Gastroesophageal sphincter (tissue), 4 donors: ENCODE data around the gene ZNF705A. TPM values are rescaled to one million over a fixed set of nuclear protein-coding genes. Genes with fewer than 3 reads are reported as not detected.
"Not testable (repeated sequence)": the region's sequence is repeated elsewhere in the genome, so short reads cannot be mapped to it uniquely, and the experiment has no call there.

Experiments
- ATAC-seq: fragments of 150-250 bp; one replicate; pipeline ENCODE4 v1.9.1; 2016; ENCODE audit warnings: mild to moderate bottlenecking, moderate library complexity
- H3K27ac ChIP-seq, 4 donors: fragments of 200-600 bp; sonication (generic) in 3 of 4; 1 replicate in 3 of 4; 2 replicates in 1 of 4; pipeline ENCODE4 v1.5.1; 2016 to 2019
- H3K27me3 ChIP-seq: fragments of 200-600 bp; sonication (generic); one replicate; pipeline ENCODE4 v1.5.1; 2019
- H3K36me3 ChIP-seq, 2 donors: fragments of 200-600 bp; sonication (generic); one replicate each; pipeline ENCODE4 v1.5.1; 2019; ENCODE audit warnings: control low read depth in 1 of 2
- H3K4me1 ChIP-seq, 3 donors: fragments of 200-600 bp; sonication (generic); 1 replicate in 2 of 3; 2 replicates in 1 of 3; pipeline ENCODE4 v1.5.1; 2016 to 2019; ENCODE audit warnings: control low read depth in 2 of 3
- H3K4me3 ChIP-seq, 2 donors: fragments of 200-600 bp; sonication (generic); one replicate each; pipeline ENCODE4 v1.5.1; 2019; ENCODE audit warnings: mild to moderate bottlenecking in 1 of 2, moderate library complexity in 1 of 2
- H3K9me3 ChIP-seq, 3 donors: fragments of 200-600 bp; sonication (generic); one replicate each; pipeline ENCODE4 v1.5.1; 2017 to 2019; ENCODE audit warnings: control low read depth in 2 of 3
- EP300 ChIP-seq: sonication (generic); formaldehyde crosslinking; IDR thresholded peaks from one replicate; pipeline ENCODE4 v1.6.1; 2017; ENCODE audit warnings: antibody characterized with exemption, mild to moderate bottlenecking
- POLR2A ChIP-seq, 2 donors: fragments of 450-650 bp; IDR thresholded peaks; one replicate each; pipeline ENCODE4 v1.6.1; 2017; ENCODE audit warnings: antibody characterized with exemption in 2 of 2, mild to moderate bottlenecking in 2 of 2, moderate library complexity in 1 of 2
- POLR2AphosphoS5 ChIP-seq: sonication (generic); formaldehyde crosslinking; IDR thresholded peaks from one replicate; pipeline ENCODE4 v1.6.1; 2017; ENCODE audit warnings: antibody characterized with exemption
- WGBS, 2 donors: methylation state at CpG; one replicate each; pipeline ENCODE4 v1.1.5; 2018; ENCODE audit warnings: low coverage in 1 of 2; 5-methylcytosine and 5-hydroxymethylcytosine counted together
- total RNA-seq, 4 donors: library from RNA; depleted of rRNA; stranded (reverse); fragments of >200 nt; gene quantifications; one replicate each; pipeline ENCODE4 v1.1.0, GENCODE V29; 2016
- TF ChIP-seq, protein P1 (sequence below), 4 experiments: fragments of 200-600 bp in 2 of 4; fragments of 450-650 bp in 2 of 4; sonication (generic) in 1 of 4; IDR thresholded peaks; one replicate each; pipeline ENCODE4 v1.5.1; 2017 to 2019; ENCODE audit warnings: antibody characterized with exemption in 4 of 4, mild to moderate bottlenecking in 2 of 4, moderate library complexity in 2 of 4

Gene ZNF705A
- total RNA-seq, 4 donors from 2014 or later, result not detected

GRCh38 chr12:8146442-8146771 is 10.4 kb upstream of the ZNF705A start:
- Histone ChIP-seq H3K27me3 (no peaks in the 10 kb centered on the region), H3K4me3 (peak overlapping the region in 1 of 2 donors; percentile 29), H3K9me3 (no peaks in the 10 kb centered on the region), H3K27ac (peak overlapping the region in 3 of 4 donors; percentile 22 to 24 (median 24)), H3K36me3 (peaks cover 0 to 11% of the 10 kb centered on the region in 2 donors), H3K4me1 (peaks cover 0 to 16% (median 0%) of the 10 kb centered on the region in 3 donors)
- TF ChIP-seq EP300 (no peak), POLR2A (IDR thresholded peaks at IDR 0.05) (no peak), POLR2AphosphoS5 (no peak)
- TF ChIP-seq, protein P1, sequence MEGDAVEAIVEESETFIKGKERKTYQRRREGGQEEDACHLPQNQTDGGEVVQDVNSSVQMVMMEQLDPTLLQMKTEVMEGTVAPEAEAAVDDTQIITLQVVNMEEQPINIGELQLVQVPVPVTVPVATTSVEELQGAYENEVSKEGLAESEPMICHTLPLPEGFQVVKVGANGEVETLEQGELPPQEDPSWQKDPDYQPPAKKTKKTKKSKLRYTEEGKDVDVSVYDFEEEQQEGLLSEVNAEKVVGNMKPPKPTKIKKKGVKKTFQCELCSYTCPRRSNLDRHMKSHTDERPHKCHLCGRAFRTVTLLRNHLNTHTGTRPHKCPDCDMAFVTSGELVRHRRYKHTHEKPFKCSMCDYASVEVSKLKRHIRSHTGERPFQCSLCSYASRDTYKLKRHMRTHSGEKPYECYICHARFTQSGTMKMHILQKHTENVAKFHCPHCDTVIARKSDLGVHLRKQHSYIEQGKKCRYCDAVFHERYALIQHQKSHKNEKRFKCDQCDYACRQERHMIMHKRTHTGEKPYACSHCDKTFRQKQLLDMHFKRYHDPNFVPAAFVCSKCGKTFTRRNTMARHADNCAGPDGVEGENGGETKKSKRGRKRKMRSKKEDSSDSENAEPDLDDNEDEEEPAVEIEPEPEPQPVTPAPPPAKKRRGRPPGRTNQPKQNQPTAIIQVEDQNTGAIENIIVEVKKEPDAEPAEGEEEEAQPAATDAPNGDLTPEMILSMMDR (IDR thresholded peaks at IDR 0.05), result no peak
- WGBS, 2 donors, result 20% methylated on average over 1 of the region's 4 CpGs; no CpG with 5 or more reads in 1 of the 2 donors
- ATAC-seq, result no peak

DNA sequence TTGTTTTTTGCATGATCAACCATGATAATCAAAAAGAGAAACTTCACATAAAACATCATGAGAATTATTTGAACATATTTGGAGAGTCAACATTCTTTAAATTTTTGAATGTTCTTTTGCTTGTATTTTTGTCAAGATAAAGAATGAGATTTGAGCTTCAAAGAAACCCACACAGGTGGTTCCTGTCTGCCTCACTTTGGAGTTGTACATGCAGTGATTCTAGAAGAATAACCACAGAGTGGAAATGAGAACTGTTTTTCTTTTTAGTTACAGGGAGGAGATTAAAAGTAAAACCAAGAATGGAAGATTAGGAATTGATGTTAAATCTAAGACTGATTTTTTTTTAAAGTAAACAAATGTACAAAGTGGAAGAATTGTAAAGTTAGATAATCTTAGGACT is 2.3 kb upstream of the ZNF705A start:
- H3K27me3 ChIP-seq, result no peaks in the 10 kb centered on the region
- no peak for ATAC-seq
- H3K36me3 ChIP-seq, result no peaks in the 10 kb centered on the region
- TF ChIP-seq POLR2AphosphoS5 (no peak), EP300 (no peak), POLR2A (IDR thresholded peaks at IDR 0.05) (no peak)
- TF ChIP-seq, protein P1 (IDR thresholded peaks at IDR 0.05), result no peak
- no peaks in the 10 kb centered on the region for H3K9me3 ChIP-seq
- H3K27ac ChIP-seq, result no peak overlapping the region
- H3K4me1 ChIP-seq, result no peaks in the 10 kb centered on the region
- H3K4me3 ChIP-seq, result no peak overlapping the region

DNA sequence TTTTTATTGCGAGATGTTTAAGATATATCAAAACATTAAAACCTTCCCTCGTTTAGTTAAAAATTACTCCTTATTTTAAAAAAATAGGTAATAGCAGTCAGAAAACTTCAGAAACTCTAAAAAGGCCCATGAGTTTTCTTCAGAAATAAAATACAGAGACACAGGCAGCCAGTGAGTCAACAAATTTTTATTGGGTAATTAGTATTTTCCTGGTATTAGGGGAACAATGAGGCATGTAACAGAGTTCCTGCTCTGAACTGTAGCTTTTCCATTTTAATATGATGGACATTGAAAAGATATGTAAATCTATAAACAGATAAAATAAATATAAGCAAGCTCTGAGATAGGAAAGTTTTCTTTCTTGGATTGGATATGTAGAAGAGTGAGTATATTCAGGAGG is 399 bp upstream of the ZNF705A start:
- H3K27ac ChIP-seq, result no peak overlapping the region
- no peaks in the 10 kb centered on the region for H3K9me3 ChIP-seq
- ATAC-seq, result no peak
- 84 to 88% methylated on average over 2 of the region's 2 CpGs for WGBS, 2 donors
- TF ChIP-seq, protein P1 (IDR thresholded peaks at IDR 0.05), result no peak
- TF ChIP-seq POLR2AphosphoS5 (no peak), POLR2A (IDR thresholded peaks at IDR 0.05) (no peak), EP300 (no peak)
- H3K36me3 ChIP-seq, result no peaks in the 10 kb centered on the region
- no peaks in the 10 kb centered on the region for H3K27me3 ChIP-seq
- H3K4me1 ChIP-seq, result no peaks in the 10 kb centered on the region
- no peak overlapping the region for H3K4me3 ChIP-seq

DNA sequence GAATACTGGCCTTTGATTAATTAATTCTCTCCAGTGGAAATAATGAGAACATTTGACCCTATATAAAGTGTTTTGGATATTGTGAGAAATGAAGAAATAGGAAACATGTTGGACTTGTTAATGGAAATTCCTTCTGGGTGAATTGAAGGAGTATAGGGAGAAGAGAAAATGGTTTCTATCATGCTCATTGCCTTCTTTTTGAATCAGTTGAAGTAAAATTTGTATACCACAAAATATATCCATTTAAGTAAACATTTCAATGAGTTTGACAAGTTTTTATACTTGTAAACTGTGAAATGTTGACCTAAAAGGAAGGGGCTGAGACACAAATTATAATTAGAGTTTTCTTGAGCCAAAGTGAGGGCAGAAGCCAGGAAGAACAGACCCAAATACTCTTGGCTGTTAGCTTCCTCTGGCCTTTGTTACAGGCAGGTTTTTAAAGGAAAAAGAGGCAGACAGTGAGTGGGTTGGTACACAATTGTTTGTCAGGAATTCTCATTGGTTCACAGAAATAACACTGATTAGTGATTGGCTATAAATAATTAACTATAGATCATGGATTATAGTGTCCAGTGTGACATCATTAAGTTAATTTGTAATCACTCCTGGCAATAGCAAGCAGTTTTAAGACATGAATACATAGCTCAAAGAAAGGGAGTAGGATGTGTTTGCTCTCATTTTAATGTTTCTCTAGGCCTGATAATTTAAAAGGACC is 826 bp downstream of the ZNF705A start:
- Histone ChIP-seq H3K4me3 (no peak overlapping the region), H3K36me3 (no peaks in the 10 kb centered on the region), H3K4me1 (no peaks in the 10 kb centered on the region), H3K27me3 (no peaks in the 10 kb centered on the region), H3K9me3 (no peaks in the 10 kb centered on the region), H3K27ac (no peak overlapping the region)
- TF ChIP-seq POLR2AphosphoS5 (no peak), EP300 (no peak), POLR2A (IDR thresholded peaks at IDR 0.05) (no peak)
- TF ChIP-seq, protein P1 (IDR thresholded peaks at IDR 0.05), result no peak
- no peak for ATAC-seq

- not testable (repeated sequence) for H3K4me3 ChIP-seq, H3K4me1 ChIP-seq, H3K27me3 ChIP-seq, H3K9me3 ChIP-seq, ATAC-seq, H3K36me3 ChIP-seq, H3K27ac ChIP-seq
- 77 to 100% methylated on average over 2 of the region's 2 CpGs for WGBS, 2 donors
Observed at GRCh38 chr12:8172911-8173310, 16.1 kb downstream of the ZNF705A start.
